HEK293 (cell line): ENCODE results near the gene NFKBIE.
A peak's percentile ranks its signal among the peaks of the same experiment; 100 is the strongest.

Experiments
- CTCF ChIA-PET: fragments of 350-600 bp; formaldehyde crosslinking; extraction: SDS; loops from one replicate; lab custom pipeline; 2021; ENCODE audit warnings: antibody characterized with exemption; lab: Yijun Ruan, JAX
- POLR2A ChIA-PET: fragments of 300-600 bp; formaldehyde crosslinking; extraction: SDS; loops from one replicate; lab custom pipeline; 2020; ENCODE audit warnings: antibody characterized with exemption, inconsistent platforms; lab: Yijun Ruan, JAX
- H3K27ac ChIP-seq: fragments of 200-500 bp; sonication (Bioruptor generic); 2 replicates; pipeline ENCODE4 v1.5.1; 2014; ENCODE audit warnings: low read depth, low read length, control low read depth, inconsistent platforms; ENCODE audit errors: extremely low read depth
- H3K36me3 ChIP-seq, 2 experiments: fragments of 200-500 bp in 1 of 2; sonication (Bioruptor generic) in 1 of 2; 1 replicate in 1 of 2; 2 replicates in 1 of 2; pipeline ENCODE4 v1.5.1; 2014 to 2017; ENCODE audit warnings: inconsistent platforms in 2 of 2, low read length in 2 of 2; ENCODE audit not compliant: control insufficient read depth in 2 of 2, insufficient read depth in 1 of 2
- H3K4me1 ChIP-seq: fragments of 200-500 bp; sonication (Bioruptor generic); 2 replicates; pipeline ENCODE4 v1.5.1; 2014; ENCODE audit warnings: mild to moderate bottlenecking, low read length, inconsistent platforms; ENCODE audit not compliant: control insufficient read depth, insufficient read depth
- H3K4me3 ChIP-seq: 2 replicates; pipeline ENCODE4 v1.5.1; 2011; ENCODE audit warnings: low read depth, mild to moderate bottlenecking, control low read depth, low read length, moderate library complexity
- H3K9me3 ChIP-seq: fragments of 200-500 bp; sonication (Bioruptor generic); 2 replicates; pipeline ENCODE4 v1.5.1; 2014; ENCODE audit warnings: low read depth, low read length, inconsistent platforms; ENCODE audit not compliant: control insufficient read depth, insufficient read depth
- ZBTB7A ChIP-seq: fragments of 450-650 bp; formaldehyde crosslinking; IDR thresholded peaks from 2 replicates; pipeline ENCODE4 v1.5.1; 2016; ENCODE audit warnings: low read depth, missing biosample characterization, missing genetic modification characterization
- ZFHX2 ChIP-seq: fragments of 450-650 bp; formaldehyde crosslinking; conservative IDR thresholded peaks from 2 replicates; pipeline ENCODE4 v1.5.1; 2016; ENCODE audit warnings: missing biosample characterization, missing genetic modification characterization
- ZNF184 ChIP-seq: fragments of 450-650 bp; IDR thresholded peaks from 2 replicates; pipeline ENCODE4 v1.5.1; 2018; ENCODE audit warnings: missing biosample characterization, mild to moderate bottlenecking, missing genetic modification characterization
- ZNF2 ChIP-seq: fragments of 450-650 bp; formaldehyde crosslinking; IDR thresholded peaks from 2 replicates; pipeline ENCODE4 v1.5.1; 2016; ENCODE audit warnings: missing biosample characterization, missing genetic modification characterization
- ZNF341 ChIP-seq: fragments of 450-650 bp; formaldehyde crosslinking; IDR thresholded peaks from 2 replicates; pipeline ENCODE4; 2016; ENCODE audit warnings: low read depth, missing biosample characterization, missing genetic modification characterization
- ZNF600 ChIP-seq: fragments of 450-650 bp; formaldehyde crosslinking; IDR thresholded peaks from 2 replicates; pipeline ENCODE4 v1.5.1; 2016; ENCODE audit warnings: missing biosample characterization, missing genetic modification characterization
- ZNF610 ChIP-seq: fragments of 450-650 bp; formaldehyde crosslinking; IDR thresholded peaks from 2 replicates; pipeline ENCODE4 v1.5.1; 2016; ENCODE audit warnings: missing biosample characterization, missing genetic modification characterization, borderline replicate concordance
- ZNF629 ChIP-seq: fragments of 450-650 bp; formaldehyde crosslinking; IDR thresholded peaks from 2 replicates; pipeline ENCODE4 v1.5.1; 2017; ENCODE audit warnings: missing biosample characterization, missing genetic modification characterization
- ZNF792 ChIP-seq: fragments of 450-650 bp; formaldehyde crosslinking; IDR thresholded peaks from 2 replicates; pipeline ENCODE4 v1.5.1; 2016; ENCODE audit warnings: missing biosample characterization, missing genetic modification characterization
- TF ChIP-seq, protein P1 (sequence below): fragments of 450-650 bp; formaldehyde crosslinking; IDR thresholded peaks from 2 replicates; pipeline ENCODE4 v1.5.1; 2017; ENCODE audit warnings: missing biosample characterization, missing genetic modification characterization
- TF ChIP-seq, protein P2 (sequence below): fragments of 450-650 bp; formaldehyde crosslinking; IDR thresholded peaks from 2 replicates; pipeline ENCODE4 v1.5.1; 2016; ENCODE audit warnings: missing biosample characterization, missing genetic modification characterization
- TF ChIP-seq, protein P3 (sequence below): fragments of 450-650 bp; formaldehyde crosslinking; IDR thresholded peaks from 2 replicates; pipeline ENCODE4 v1.5.1; 2017; ENCODE audit warnings: missing biosample characterization, missing genetic modification characterization
- TF ChIP-seq, protein P4 (sequence below): fragments of 450-650 bp; formaldehyde crosslinking; optimal IDR thresholded peaks from 2 replicates; pipeline ENCODE3; 2016; ENCODE audit warnings: missing biosample characterization, mild to moderate bottlenecking, missing genetic modification characterization

The NFKBIE gene

DNA sequence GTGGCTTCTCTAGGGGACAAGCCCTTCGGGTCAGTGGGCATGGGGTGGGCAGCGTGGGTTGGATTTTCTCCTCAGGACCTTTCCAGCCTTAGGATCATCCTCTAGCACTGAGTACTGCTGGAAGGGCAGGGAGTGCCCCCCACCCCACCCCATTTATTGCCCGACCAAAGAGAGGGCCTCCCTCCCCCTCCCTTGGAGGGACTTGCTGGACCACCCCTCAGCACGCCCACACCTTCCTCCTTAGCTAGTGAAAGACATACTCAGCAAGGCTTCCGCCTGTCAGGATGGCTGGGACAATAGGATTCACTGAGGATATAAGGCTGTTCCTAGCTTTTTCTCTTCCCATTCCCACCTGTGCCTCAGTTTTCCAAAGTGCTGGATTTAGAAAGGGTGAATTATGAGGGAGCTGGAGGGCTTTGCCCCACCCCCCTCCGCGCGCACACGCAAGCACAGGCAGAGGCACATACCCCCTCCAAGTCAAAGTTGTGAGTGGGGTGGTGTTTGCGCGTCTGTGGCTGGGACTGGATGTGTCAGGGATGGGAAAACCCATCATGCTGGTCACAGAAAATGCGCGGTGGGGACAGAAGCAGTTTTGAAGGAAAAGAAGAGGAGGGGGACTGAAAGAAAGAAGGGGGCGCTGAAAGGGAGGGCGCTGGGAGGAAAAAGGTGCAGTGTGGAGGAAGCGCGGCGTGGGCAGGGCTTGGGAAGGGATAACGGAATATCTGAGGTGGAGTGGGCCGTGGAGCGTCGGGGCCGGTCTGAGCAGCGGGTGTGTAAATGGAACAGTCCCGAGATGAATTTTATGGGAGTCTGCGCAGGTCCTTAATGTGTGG, 42.6 kb downstream of the NFKBIE start (continued):
- TF ChIP-seq, protein P1, sequence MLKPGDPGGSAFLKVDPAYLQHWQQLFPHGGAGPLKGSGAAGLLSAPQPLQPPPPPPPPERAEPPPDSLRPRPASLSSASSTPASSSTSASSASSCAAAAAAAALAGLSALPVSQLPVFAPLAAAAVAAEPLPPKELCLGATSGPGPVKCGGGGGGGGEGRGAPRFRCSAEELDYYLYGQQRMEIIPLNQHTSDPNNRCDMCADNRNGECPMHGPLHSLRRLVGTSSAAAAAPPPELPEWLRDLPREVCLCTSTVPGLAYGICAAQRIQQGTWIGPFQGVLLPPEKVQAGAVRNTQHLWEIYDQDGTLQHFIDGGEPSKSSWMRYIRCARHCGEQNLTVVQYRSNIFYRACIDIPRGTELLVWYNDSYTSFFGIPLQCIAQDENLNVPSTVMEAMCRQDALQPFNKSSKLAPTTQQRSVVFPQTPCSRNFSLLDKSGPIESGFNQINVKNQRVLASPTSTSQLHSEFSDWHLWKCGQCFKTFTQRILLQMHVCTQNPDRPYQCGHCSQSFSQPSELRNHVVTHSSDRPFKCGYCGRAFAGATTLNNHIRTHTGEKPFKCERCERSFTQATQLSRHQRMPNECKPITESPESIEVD (tag by site-specific recombination) = no peak
- peak; percentile 36; the same call in 1 of the 2 replicates for TF ChIP-seq ZNF629 (tag by site-specific recombination)
- TF ChIP-seq ZFHX2 (tag by site-specific recombination) = peak; percentile 90
- peak; percentile 33; the same call in 1 of the 2 replicates for TF ChIP-seq ZNF610
- TF ChIP-seq ZNF792 = no peak
- peak; percentile 87 for TF ChIP-seq ZNF600 (tag by site-specific recombination)
- peak; percentile 67; the same call in 1 of the 2 replicates for TF ChIP-seq ZBTB7A
- TF ChIP-seq, protein P2, sequence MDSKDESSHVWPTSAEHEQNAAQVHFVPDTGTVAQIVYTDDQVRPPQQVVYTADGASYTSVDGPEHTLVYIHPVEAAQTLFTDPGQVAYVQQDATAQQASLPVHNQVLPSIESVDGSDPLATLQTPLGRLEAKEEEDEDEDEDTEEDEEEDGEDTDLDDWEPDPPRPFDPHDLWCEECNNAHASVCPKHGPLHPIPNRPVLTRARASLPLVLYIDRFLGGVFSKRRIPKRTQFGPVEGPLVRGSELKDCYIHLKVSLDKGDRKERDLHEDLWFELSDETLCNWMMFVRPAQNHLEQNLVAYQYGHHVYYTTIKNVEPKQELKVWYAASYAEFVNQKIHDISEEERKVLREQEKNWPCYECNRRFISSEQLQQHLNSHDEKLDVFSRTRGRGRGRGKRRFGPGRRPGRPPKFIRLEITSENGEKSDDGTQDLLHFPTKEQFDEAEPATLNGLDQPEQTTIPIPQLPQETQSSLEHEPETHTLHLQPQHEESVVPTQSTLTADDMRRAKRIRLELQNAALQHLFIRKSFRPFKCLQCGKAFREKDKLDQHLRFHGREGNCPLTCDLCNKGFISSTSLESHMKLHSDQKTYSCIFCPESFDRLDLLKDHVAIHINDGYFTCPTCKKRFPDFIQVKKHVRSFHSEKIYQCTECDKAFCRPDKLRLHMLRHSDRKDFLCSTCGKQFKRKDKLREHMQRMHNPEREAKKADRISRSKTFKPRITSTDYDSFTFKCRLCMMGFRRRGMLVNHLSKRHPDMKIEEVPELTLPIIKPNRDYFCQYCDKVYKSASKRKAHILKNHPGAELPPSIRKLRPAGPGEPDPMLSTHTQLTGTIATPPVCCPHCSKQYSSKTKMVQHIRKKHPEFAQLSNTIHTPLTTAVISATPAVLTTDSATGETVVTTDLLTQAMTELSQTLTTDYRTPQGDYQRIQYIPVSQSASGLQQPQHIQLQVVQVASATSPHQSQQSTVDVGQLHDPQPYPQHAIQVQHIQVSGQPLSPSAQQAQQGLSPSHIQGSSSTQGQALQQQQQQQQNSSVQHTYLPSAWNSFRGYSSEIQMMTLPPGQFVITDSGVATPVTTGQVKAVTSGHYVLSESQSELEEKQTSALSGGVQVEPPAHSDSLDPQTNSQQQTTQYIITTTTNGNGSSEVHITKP (tag by site-specific recombination) = peak; percentile 98
- TF ChIP-seq ZNF184 = no peak
- 0 out of 2 replicates have a peak, but pooled peaks have one; percentile 30 for TF ChIP-seq ZNF2
- TF ChIP-seq, protein P3, sequence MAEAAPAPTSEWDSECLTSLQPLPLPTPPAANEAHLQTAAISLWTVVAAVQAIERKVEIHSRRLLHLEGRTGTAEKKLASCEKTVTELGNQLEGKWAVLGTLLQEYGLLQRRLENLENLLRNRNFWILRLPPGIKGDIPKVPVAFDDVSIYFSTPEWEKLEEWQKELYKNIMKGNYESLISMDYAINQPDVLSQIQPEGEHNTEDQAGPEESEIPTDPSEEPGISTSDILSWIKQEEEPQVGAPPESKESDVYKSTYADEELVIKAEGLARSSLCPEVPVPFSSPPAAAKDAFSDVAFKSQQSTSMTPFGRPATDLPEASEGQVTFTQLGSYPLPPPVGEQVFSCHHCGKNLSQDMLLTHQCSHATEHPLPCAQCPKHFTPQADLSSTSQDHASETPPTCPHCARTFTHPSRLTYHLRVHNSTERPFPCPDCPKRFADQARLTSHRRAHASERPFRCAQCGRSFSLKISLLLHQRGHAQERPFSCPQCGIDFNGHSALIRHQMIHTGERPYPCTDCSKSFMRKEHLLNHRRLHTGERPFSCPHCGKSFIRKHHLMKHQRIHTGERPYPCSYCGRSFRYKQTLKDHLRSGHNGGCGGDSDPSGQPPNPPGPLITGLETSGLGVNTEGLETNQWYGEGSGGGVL (tag by site-specific recombination) = peak; percentile 46; the same call in 1 of the 2 replicates

DNA sequence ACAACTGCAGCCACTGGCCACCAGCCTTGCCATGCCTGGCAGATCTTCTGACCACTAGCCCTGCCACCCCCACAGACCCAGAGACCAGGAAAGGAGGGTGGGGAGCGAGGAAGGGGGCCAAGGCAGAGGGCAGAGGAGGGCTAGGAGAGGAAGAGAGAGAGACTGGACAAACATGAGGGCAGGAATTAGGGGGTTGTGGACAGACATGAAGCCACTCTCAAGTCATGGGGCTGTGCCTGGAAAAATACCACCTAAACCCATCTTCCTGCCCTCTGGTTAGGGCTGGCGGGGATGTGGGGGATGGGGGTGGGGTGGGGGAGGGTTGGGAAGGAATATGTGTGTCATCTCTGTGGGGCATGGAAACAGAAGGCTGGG, 43.4 kb downstream of the NFKBIE start:
- Histone ChIP-seq H3K36me3 (no peaks in the 10 kb centered on the region), H3K4me1 (peaks cover 27% of the 10 kb centered on the region), H3K27ac (peak overlapping the region; percentile 60), H3K4me3 (no peak overlapping the region), H3K9me3 (no peaks in the 10 kb centered on the region)
- ChIA-PET CTCF (interaction anchor here (0.6 to 11.1 kb wide), 9 partner anchors 8 to 458 kb away, joined by 3 to 148 read pairs (median 4); partner anchors contain the start of genes HSP90AB1 and SLC35B2), POLR2A (interaction anchor here (0.6 to 5.7 kb wide), 7 partner anchors 25 to 88 kb away, joined by 3 to 90 read pairs (median 4); partner anchors contain the start of gene HSP90AB1)
- peak; percentile 18 for TF ChIP-seq ZNF341 (tag by site-specific recombination)
- TF ChIP-seq ZFHX2 (tag by site-specific recombination) = peak; percentile 11; the same call in 1 of the 2 replicates
- TF ChIP-seq, protein P4, sequence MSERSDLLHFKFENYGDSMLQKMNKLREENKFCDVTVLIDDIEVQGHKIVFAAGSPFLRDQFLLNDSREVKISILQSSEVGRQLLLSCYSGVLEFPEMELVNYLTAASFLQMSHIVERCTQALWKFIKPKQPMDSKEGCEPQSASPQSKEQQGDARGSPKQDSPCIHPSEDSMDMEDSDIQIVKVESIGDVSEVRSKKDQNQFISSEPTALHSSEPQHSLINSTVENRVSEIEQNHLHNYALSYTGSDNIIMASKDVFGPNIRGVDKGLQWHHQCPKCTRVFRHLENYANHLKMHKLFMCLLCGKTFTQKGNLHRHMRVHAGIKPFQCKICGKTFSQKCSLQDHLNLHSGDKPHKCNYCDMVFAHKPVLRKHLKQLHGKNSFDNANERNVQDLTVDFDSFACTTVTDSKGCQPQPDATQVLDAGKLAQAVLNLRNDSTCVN (tag by site-specific recombination) = no peak
